H9 (cell line): ENCODE measurements around the gene CDNF. TPM values are rescaled to one million over a fixed set of nuclear protein-coding genes. Genes with fewer than 3 reads are reported as not detected.

Source experiments
- DNase-seq: peaks from one replicate; pipeline ENCODE4 v3.0.0-alpha.2; 2017
- H2AFZ ChIP-seq: one replicate; pipeline ENCODE4 v1.6.1; 2013; ENCODE audit warnings: mild to moderate bottlenecking, low read length, control low read depth, moderate library complexity
- H2AK5ac ChIP-seq: 2 replicates; pipeline ENCODE4 v1.6.1; 2013; ENCODE audit warnings: low read length, control low read depth, mixed read lengths; ENCODE audit not compliant: insufficient read length
- H2BK120ac ChIP-seq: one replicate; pipeline ENCODE4 v1.6.1; 2013; ENCODE audit warnings: low read depth, mild to moderate bottlenecking, low read length, control low read depth, inconsistent platforms; ENCODE audit not compliant: poor library complexity, severe bottlenecking
- H2BK12ac ChIP-seq: 2 replicates; pipeline ENCODE4 v1.6.1; 2013; ENCODE audit warnings: low read length, control low read depth, mixed read lengths, low read depth; ENCODE audit not compliant: insufficient read length
- H2BK15ac ChIP-seq: 2 replicates; pipeline ENCODE4 v1.6.1; 2013; ENCODE audit warnings: low read depth, low read length, control low read depth
- H2BK20ac ChIP-seq: one replicate; pipeline ENCODE4 v1.6.1; 2013; ENCODE audit warnings: low read depth, mild to moderate bottlenecking, low read length, control low read depth, inconsistent platforms; ENCODE audit not compliant: poor library complexity, severe bottlenecking
- H2BK5ac ChIP-seq: 2 replicates; pipeline ENCODE4 v1.6.1; 2013; ENCODE audit warnings: low read length, control low read depth, mixed read lengths; ENCODE audit not compliant: insufficient read length
- H3K14ac ChIP-seq: 2 replicates; pipeline ENCODE4 v1.6.1; 2013; ENCODE audit warnings: low read length, control low read depth; ENCODE audit not compliant: insufficient read depth
- H3K18ac ChIP-seq: 2 replicates; pipeline ENCODE4 v1.6.1; 2013; ENCODE audit warnings: low read depth, mild to moderate bottlenecking, mixed read lengths, low read length, control low read depth; ENCODE audit not compliant: insufficient read length
- H3K23ac ChIP-seq: 2 replicates; pipeline ENCODE4 v1.6.1; 2013; ENCODE audit warnings: low read length, control low read depth, mixed read lengths, low read depth; ENCODE audit not compliant: insufficient read length
- H3K23me2 ChIP-seq: 2 replicates; pipeline ENCODE4 v1.6.1; 2013; ENCODE audit warnings: low read depth, mild to moderate bottlenecking, mixed read lengths, low read length, control low read depth; ENCODE audit not compliant: insufficient read length, poor library complexity, severe bottlenecking
- H3K27ac ChIP-seq: 2 replicates; pipeline ENCODE4 v1.5.1; 2013; ENCODE audit warnings: low read length, control low read depth, mixed read lengths, low read depth; ENCODE audit not compliant: insufficient read length
- H3K27me3 ChIP-seq: 2 replicates; pipeline ENCODE4 v1.6.1; 2013; ENCODE audit warnings: low read length, control low read depth, inconsistent platforms; ENCODE audit not compliant: insufficient read depth
- H3K4ac ChIP-seq: 2 replicates; pipeline ENCODE4 v1.6.1; 2013; ENCODE audit warnings: low read depth, mild to moderate bottlenecking, control low read depth, inconsistent platforms, low read length, moderate library complexity
- H3K4me1 ChIP-seq: 2 replicates; pipeline ENCODE4 v1.6.1; 2013; ENCODE audit warnings: low read length, control low read depth, inconsistent platforms; ENCODE audit not compliant: insufficient read depth
- H3K4me2 ChIP-seq: 2 replicates; pipeline ENCODE4 v1.6.1; 2013; ENCODE audit warnings: low read length, control low read depth, mixed read lengths; ENCODE audit not compliant: insufficient read length, insufficient read depth
- H3K56ac ChIP-seq: 2 replicates; pipeline ENCODE4 v1.6.1; 2013; ENCODE audit warnings: low read depth, mild to moderate bottlenecking, mixed read lengths, low read length, control low read depth; ENCODE audit not compliant: insufficient read length
- H3K79me1 ChIP-seq: 2 replicates; pipeline ENCODE4 v1.6.1; 2013; ENCODE audit warnings: low read depth, mild to moderate bottlenecking, moderate library complexity, low read length, control low read depth, inconsistent platforms; ENCODE audit not compliant: insufficient read depth, poor library complexity, severe bottlenecking
- H3K79me2 ChIP-seq: 2 replicates; pipeline ENCODE4 v1.6.1; 2013; ENCODE audit warnings: low read length, control low read depth, inconsistent platforms; ENCODE audit not compliant: insufficient read depth
- H3K9ac ChIP-seq: 2 replicates; pipeline ENCODE4 v1.6.1; 2013; ENCODE audit warnings: low read length, control low read depth, mixed read lengths; ENCODE audit not compliant: insufficient read length; ENCODE audit errors: extremely low read depth
- H3K9me3 ChIP-seq: one replicate; pipeline ENCODE4 v1.6.1; 2013; ENCODE audit warnings: low read depth, low read length, inconsistent platforms; ENCODE audit not compliant: control insufficient read depth
- H3T11ph ChIP-seq: one replicate; pipeline ENCODE4 v1.6.1; 2013; ENCODE audit warnings: mild to moderate bottlenecking, low read length, control low read depth, inconsistent platforms
- H4K20me1 ChIP-seq: one replicate; pipeline ENCODE4 v1.6.1; 2013; ENCODE audit not compliant: control insufficient read depth, insufficient read length, insufficient read depth
- H4K5ac ChIP-seq: 2 replicates; pipeline ENCODE4 v1.6.1; 2013; ENCODE audit warnings: low read depth, mild to moderate bottlenecking, mixed read lengths, low read length, control low read depth; ENCODE audit not compliant: insufficient read length
- H4K8ac ChIP-seq: replicated peaks from 2 replicates; pipeline ENCODE4 v1.6.1; 2013; ENCODE audit warnings: low read length, control low read depth, mixed read lengths, low read depth; ENCODE audit not compliant: insufficient read length
- H4K91ac ChIP-seq: 2 replicates; pipeline ENCODE4 v1.6.1; 2013; ENCODE audit warnings: low read depth, mild to moderate bottlenecking, moderate library complexity, mixed read lengths, low read length, control low read depth; ENCODE audit not compliant: insufficient read length
- H3K27ac Mint-ChIP-seq, 3 experiments: 2 replicates in 2 of 3; 3 replicates in 1 of 3; pipeline ENCODE4 v1.8.0; 2020 to 2021; ENCODE audit warnings: mixed read lengths in 3 of 3, mild to moderate bottlenecking in 1 of 3, moderate library complexity in 1 of 3
- H3K27me3 Mint-ChIP-seq: 2 replicates; pipeline ENCODE4 v1.8.0; 2021; ENCODE audit warnings: low read depth, mild to moderate bottlenecking, moderate library complexity, mixed read lengths
- H3K36me3 Mint-ChIP-seq, 3 experiments: 2 replicates in 2 of 3; 3 replicates in 1 of 3; pipeline ENCODE4 v1.8.0; 2020 to 2021; ENCODE audit warnings: low read depth in 3 of 3, mixed read lengths in 3 of 3; ENCODE audit not compliant: insufficient read depth in 1 of 3
- H3K4me1 Mint-ChIP-seq, 2 experiments: 2 replicates each; pipeline ENCODE4 v1.8.0; 2020; ENCODE audit warnings: mixed read lengths in 2 of 2
- H3K4me3 Mint-ChIP-seq, 2 experiments: 2 replicates in 1 of 2; 3 replicates in 1 of 2; pipeline ENCODE4 v1.8.0; 2020 to 2021; ENCODE audit warnings: mild to moderate bottlenecking in 2 of 2, mixed read lengths in 2 of 2, moderate library complexity in 1 of 2
- H3K9me3 Mint-ChIP-seq, 2 experiments: 2 replicates in 1 of 2; 3 replicates in 1 of 2; pipeline ENCODE4 v1.8.0; 2020; ENCODE audit warnings: mild to moderate bottlenecking in 2 of 2, mixed read lengths in 2 of 2, moderate library complexity in 1 of 2
- WGBS: extraction: QIAGEN DNeasy Blood & Tissue Kit; methylation state at CpG from one replicate; pipeline ENCODE4 v1.1.7; 2013; ENCODE audit warnings: missing lambda C conversion rate, low lambda C conversion rate, mixed read lengths; ENCODE audit not compliant: insufficient read length; ENCODE audit errors: extremely low coverage; 5-methylcytosine and 5-hydroxymethylcytosine counted together
- total RNA-seq: library from RNA; stranded (reverse); gene quantifications from 2 replicates; pipeline ENCODE4 v1.2.1, GENCODE V29; 2021
- TF ChIP-seq, protein P1 (sequence below): fragments of 200-600 bp; sonication (generic); conservative IDR thresholded peaks from 3 replicates; pipeline ENCODE4 v1.8.0; 2021; ENCODE audit warnings: antibody characterized with exemption, mild to moderate bottlenecking

Gene CDNF
- total RNA-seq, 1 experiment from 2014 or later, result 1.3 TPM

DNA sequence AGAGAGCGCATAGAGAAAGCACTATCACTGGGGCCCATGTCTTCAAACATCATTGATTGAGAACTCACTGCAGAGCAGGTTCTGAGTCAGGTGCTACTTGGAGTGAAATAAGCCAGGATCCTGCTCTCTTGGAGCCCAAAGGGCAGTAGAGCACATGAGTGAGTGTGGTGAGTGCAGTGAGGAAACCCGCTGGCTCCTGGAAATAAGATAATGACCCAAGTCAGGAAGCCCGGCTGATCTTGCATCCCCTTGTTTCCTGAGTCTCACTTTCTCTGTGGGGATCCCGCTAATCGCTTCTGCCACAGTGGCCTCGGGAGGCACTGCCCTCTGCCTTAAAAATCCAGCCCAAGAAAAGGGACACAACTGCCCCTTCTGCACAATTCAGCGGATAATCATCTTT is 56.1 kb downstream of the CDNF start:
- H3K79me1 ChIP-seq, result no peaks in the 10 kb centered on the region
- H2BK15ac ChIP-seq, result no peak overlapping the region
- no peak overlapping the region for H3K56ac ChIP-seq
- no peak overlapping the region for H3K9ac ChIP-seq
- H3K79me2 ChIP-seq, result no peaks in the 10 kb centered on the region
- Mint-ChIP-seq H3K27ac (no peak overlapping the region), H3K9me3 (peaks cover 0 to 5% of the 10 kb centered on the region in 2 experiments; a peak in 3 of 5 replicates), H3K36me3 (no peaks in the 10 kb centered on the region; a peak in 1 of 7 replicates), H3K27me3 (no peaks in the 10 kb centered on the region), H3K4me1 (peaks cover 3 to 4% of the 10 kb centered on the region in 2 experiments; a peak in 3 of 4 replicates), H3K4me3 (no peak overlapping the region)
- no peaks in the 10 kb centered on the region; the same call in 1 of the 2 replicates for H3K4me1 ChIP-seq
- no peak overlapping the region for H3K4ac ChIP-seq
- TF ChIP-seq, protein P1, sequence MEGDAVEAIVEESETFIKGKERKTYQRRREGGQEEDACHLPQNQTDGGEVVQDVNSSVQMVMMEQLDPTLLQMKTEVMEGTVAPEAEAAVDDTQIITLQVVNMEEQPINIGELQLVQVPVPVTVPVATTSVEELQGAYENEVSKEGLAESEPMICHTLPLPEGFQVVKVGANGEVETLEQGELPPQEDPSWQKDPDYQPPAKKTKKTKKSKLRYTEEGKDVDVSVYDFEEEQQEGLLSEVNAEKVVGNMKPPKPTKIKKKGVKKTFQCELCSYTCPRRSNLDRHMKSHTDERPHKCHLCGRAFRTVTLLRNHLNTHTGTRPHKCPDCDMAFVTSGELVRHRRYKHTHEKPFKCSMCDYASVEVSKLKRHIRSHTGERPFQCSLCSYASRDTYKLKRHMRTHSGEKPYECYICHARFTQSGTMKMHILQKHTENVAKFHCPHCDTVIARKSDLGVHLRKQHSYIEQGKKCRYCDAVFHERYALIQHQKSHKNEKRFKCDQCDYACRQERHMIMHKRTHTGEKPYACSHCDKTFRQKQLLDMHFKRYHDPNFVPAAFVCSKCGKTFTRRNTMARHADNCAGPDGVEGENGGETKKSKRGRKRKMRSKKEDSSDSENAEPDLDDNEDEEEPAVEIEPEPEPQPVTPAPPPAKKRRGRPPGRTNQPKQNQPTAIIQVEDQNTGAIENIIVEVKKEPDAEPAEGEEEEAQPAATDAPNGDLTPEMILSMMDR, result no peak
- H2BK20ac ChIP-seq, result no peak overlapping the region
- H2BK5ac ChIP-seq, result no peak overlapping the region
- H3K27me3 ChIP-seq, result no peaks in the 10 kb centered on the region
- H2BK120ac ChIP-seq, result no peak overlapping the region
- H3K18ac ChIP-seq, result no peak overlapping the region
- no peak overlapping the region for H3K4me2 ChIP-seq
- H2AK5ac ChIP-seq, result no peak overlapping the region
- no peak overlapping the region for H3K27ac ChIP-seq
- no peak overlapping the region for H4K91ac ChIP-seq
- no CpG with 5 or more reads among the region's 7 CpGs for WGBS
- H4K8ac ChIP-seq, result no peak overlapping the region
- H3T11ph ChIP-seq, result no peak overlapping the region
- H3K23ac ChIP-seq, result no peak overlapping the region
- H3K9me3 ChIP-seq, result no peaks in the 10 kb centered on the region
- H3K14ac ChIP-seq, result no peak overlapping the region
- no peak for DNase-seq
- no peaks in the 10 kb centered on the region for H3K23me2 ChIP-seq
- H4K5ac ChIP-seq, result peak overlapping the region; percentile 51
- H2BK12ac ChIP-seq, result no peak overlapping the region
- H4K20me1 ChIP-seq, result no peaks in the 10 kb centered on the region
- peak overlapping the region; percentile 40 for H2AFZ ChIP-seq
